HUES64 (cell line): Measurements from ENCODE around the gene CYB5R4. TPM values are rescaled to one million over a fixed set of nuclear protein-coding genes. Genes with fewer than 3 reads are reported as not detected.

ENCODE experiments used
- H3K27ac ChIP-seq: 2 replicates; pipeline ENCODE4 v1.7.0; 2013; ENCODE audit warnings: low read depth, low read length, inconsistent platforms
- H3K27me3 ChIP-seq: 2 replicates; pipeline ENCODE4 v1.6.1; 2013; ENCODE audit warnings: mild to moderate bottlenecking, low read length; ENCODE audit not compliant: insufficient read depth
- H3K36me3 ChIP-seq: 2 replicates; pipeline ENCODE4 v1.6.1; 2013; ENCODE audit warnings: mild to moderate bottlenecking, low read length; ENCODE audit not compliant: insufficient read depth
- H3K4me1 ChIP-seq: 2 replicates; pipeline ENCODE4 v1.6.1; 2013; ENCODE audit warnings: mild to moderate bottlenecking, low read length, moderate library complexity; ENCODE audit not compliant: insufficient read depth
- H3K4me3 ChIP-seq: 2 replicates; pipeline ENCODE4 v1.5.1; 2013; ENCODE audit warnings: mild to moderate bottlenecking, low read length, moderate library complexity
- H3K9ac ChIP-seq: 2 replicates; pipeline ENCODE4 v1.6.1; 2013; ENCODE audit warnings: mild to moderate bottlenecking, low read depth, low read length
- H3K9me3 ChIP-seq: 2 replicates; pipeline ENCODE4 v1.6.1; 2013; ENCODE audit warnings: low read depth, low read length; ENCODE audit not compliant: insufficient read depth
- WGBS: fragments of 150-250, 120-280 bp; methylation state at CpG from one replicate; pipeline ENCODE4 v1.1.7; 2013; ENCODE audit warnings: missing lambda C conversion rate; 5-methylcytosine and 5-hydroxymethylcytosine counted together
- polyA plus RNA-seq, 2 experiments: library from polyadenylated mRNA; stranded (reverse); fragments of 50-300 nt; gene quantifications; one replicate each; pipeline ENCODE4 v1.2.3, GENCODE V29; 2013

CYB5R4 gene, protein sequence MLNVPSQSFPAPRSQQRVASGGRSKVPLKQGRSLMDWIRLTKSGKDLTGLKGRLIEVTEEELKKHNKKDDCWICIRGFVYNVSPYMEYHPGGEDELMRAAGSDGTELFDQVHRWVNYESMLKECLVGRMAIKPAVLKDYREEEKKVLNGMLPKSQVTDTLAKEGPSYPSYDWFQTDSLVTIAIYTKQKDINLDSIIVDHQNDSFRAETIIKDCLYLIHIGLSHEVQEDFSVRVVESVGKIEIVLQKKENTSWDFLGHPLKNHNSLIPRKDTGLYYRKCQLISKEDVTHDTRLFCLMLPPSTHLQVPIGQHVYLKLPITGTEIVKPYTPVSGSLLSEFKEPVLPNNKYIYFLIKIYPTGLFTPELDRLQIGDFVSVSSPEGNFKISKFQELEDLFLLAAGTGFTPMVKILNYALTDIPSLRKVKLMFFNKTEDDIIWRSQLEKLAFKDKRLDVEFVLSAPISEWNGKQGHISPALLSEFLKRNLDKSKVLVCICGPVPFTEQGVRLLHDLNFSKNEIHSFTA
- 10.8 TPM for polyA plus RNA-seq (2013, experiment 1 of 2)
- 13.3 TPM for polyA plus RNA-seq (2013, experiment 2 of 2)

DNA sequence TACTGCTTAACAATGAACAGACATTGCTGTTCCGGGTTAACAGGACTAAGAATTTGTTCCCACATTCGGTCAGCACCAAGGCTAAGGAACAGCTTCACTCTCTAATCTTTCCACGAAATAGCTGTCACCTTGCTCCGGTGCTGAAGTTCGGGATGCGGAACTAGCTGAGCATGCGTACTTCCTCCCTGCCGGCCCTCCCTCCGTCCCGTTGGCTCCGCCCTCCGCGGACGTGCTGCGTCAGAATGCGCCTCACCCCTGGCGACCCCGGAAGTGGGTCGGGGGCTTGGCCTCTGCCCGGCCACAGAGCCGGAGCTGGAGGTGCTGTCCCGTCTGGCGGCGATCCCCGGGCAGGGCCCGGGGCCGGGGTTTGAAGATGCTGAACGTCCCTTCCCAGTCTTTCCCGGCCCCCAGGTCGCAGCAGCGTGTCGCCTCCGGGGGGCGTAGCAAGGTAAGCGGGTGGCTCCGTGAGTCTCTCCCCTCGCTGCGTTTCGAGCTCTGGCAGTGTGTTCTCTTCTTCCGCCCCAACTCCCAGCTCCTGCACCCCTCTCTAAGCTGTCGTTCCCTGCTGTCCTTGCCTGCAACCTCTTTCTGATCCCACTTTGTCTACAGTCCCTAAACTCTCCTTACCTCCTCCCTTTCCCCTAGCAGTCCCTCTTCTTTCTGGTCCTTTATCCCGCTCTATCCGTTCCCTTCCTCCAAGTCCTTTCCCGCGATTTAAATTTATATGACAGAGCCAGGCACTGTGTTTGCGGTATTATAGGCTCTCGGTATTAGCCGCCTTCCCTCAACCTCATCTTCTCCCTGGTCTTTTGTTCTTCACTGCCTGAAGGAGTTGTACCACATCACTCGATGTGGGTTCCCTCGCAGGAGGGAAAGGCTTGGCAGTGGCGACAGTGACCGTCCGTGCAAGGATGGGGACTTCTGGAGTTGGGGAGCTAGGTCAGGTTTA, at the start of gene CYB5R4:
Gene CYB5R4 (plus strand): TSS at position 280 of the 949 bp plus-strand sequence. CDS start 94 bp downstream, at position 374.
- peaks cover 7% of the 10 kb centered on the region for H3K36me3 ChIP-seq
- peak within 1 kb of the TSS; percentile 90 for H3K4me3 ChIP-seq
- no peaks in the 10 kb centered on the region for H3K9me3 ChIP-seq
- peak within 1 kb of the TSS; percentile 73 for H3K9ac ChIP-seq
- peaks cover 37% of the 10 kb centered on the region for H3K27me3 ChIP-seq
- H3K4me1 ChIP-seq: peaks cover 6% of the 10 kb centered on the region
- H3K27ac ChIP-seq: no peak within 1 kb of the TSS
- WGBS: under 1% methylated on average over 53 of the region's 53 CpGs

DNA sequence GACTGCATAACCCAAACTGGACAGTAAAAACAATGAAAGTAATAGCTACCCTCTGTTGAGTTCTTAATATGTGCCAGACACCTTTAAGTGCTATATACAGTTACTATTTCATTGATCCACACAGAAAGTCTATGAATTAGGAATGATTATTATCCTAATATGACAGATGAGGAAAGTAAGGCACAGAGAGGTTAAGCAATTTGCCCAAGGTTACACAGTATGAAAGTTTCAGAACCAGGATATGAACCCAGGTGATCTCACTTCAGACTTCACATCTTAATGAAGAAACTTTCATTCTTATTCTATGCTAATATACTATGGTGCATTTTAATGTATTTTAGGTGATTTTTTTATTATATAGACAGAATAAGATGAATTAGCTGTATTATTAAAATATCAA, 46.9 kb upstream of the CYB5R4 start:
- no peaks in the 10 kb centered on the region for H3K36me3 ChIP-seq
- no peak overlapping the region for H3K9ac ChIP-seq
- no peaks in the 10 kb centered on the region for H3K4me1 ChIP-seq
- H3K9me3 ChIP-seq: no peaks in the 10 kb centered on the region
- no peak overlapping the region for H3K4me3 ChIP-seq
- no peaks in the 10 kb centered on the region for H3K27me3 ChIP-seq
- no peak overlapping the region for H3K27ac ChIP-seq

DNA sequence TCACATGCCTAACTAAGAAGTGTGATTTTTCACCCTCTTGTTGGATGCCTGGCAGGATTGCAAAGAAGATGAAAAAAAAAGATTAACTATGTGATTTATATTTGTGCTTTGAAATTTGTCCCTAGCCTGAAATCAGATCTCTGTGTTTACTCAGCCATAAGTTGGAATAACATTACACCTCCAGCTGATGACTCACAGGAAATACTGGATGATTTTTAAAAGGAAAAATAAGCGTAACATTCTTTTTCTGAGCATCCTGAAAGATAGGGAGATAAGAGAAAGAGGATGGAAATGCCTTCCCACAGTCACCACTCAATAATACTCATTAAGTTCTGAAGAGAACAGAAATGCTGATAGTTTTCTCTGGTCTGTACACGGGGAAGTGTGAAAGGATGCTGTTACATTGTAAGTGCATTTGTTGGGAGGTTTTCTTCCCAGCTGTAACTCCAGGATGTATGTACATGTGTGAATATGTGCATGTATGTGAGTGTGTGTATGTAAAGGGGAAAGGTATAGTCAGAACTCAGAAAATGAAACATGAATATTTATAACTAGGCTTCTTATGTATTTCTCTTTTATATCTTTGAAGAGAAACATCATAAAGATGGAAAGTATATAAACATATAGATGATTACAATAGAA, 43.7 kb upstream of the CYB5R4 start:
- H3K9me3 ChIP-seq: no peaks in the 10 kb centered on the region
- no peaks in the 10 kb centered on the region for H3K4me1 ChIP-seq
- no peak overlapping the region for H3K9ac ChIP-seq
- no peaks in the 10 kb centered on the region for H3K27me3 ChIP-seq
- H3K27ac ChIP-seq: no peak overlapping the region
- no peak overlapping the region for H3K4me3 ChIP-seq
- 54% methylated on average over 1 of the region's 2 CpGs for WGBS
- H3K36me3 ChIP-seq: no peaks in the 10 kb centered on the region

DNA sequence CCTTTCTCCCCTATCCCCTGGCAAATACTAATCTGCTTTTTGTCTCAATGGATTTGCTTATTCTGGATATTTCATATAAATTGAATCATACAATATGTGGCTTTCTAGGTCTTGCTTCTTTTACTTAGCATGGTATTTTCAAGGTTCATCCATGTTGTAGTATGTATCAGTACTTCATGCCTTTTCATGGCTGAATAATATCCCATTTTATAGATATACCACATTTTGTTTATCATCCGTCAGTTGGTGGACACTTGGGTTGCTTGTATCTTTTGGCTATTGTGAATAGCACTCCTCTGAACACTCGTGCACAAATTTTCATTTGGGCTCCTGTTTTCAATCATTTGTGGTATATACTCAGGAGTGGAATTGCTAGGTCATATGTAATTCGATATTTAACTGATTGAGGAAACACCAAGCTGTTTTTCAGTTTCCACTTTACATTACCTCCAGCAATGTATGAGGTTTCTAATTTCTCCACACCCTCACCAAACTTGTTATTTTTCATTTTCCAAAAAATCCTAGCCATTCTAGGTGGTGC, 36.8 kb upstream of the CYB5R4 start:
- Histone ChIP-seq H3K9me3 (no peaks in the 10 kb centered on the region), H3K27ac (no peak overlapping the region), H3K27me3 (no peaks in the 10 kb centered on the region), H3K4me3 (no peak overlapping the region), H3K9ac (no peak overlapping the region), H3K36me3 (no peaks in the 10 kb centered on the region), H3K4me1 (peaks cover 12% of the 10 kb centered on the region; the same call in 1 of the 2 replicates)
- 93% methylated on average over 3 of the region's 3 CpGs for WGBS

DNA sequence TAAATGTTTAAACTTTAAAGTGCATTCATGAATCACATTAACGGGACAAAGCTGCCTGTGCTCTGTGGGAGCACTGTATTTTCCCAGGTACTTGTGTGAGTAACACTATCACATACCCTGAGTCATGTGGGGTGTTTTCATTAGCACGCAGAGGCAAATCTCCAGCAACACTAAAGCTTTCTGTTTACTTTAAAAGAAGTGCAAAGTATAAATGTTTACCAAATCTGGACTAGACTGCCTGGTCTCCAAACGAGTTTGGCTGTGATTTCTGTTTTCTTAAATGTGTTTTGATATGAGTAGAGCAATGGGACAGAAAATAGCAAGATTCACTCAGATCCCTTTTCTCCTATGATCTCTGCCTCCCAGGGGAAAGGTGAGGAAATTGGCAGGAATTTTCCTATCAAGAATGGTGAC, 35.1 kb upstream of the CYB5R4 start:
- Histone ChIP-seq H3K36me3 (no peaks in the 10 kb centered on the region), H3K9ac (no peak overlapping the region), H3K4me3 (no peak overlapping the region), H3K27ac (no peak overlapping the region), H3K4me1 (peaks cover 12% of the 10 kb centered on the region; the same call in 1 of the 2 replicates), H3K9me3 (no peaks in the 10 kb centered on the region), H3K27me3 (no peaks in the 10 kb centered on the region)
- 67% methylated on average over 3 of the region's 3 CpGs for WGBS

DNA sequence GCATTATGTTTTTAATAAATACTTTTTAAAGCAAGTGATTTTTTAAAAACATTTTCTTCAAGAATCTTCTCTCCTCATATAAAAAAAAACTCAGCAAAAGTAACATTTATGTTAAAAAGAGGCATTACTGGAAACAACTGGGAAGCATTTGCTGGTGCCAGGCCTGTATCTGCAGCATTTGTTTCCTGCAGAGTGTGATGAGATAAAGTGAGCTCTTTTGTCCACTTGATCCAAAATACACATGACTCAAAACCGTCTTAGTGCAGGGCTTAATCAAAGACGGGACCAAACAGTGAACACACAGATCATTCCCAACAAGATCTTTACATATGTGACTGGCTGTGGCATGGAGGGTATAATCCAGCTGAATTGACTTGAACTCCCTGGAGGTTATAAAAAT, 34.7 kb upstream of the CYB5R4 start:
- Histone ChIP-seq H3K27ac (no peak overlapping the region), H3K4me1 (peaks cover 12% of the 10 kb centered on the region; the same call in 1 of the 2 replicates), H3K27me3 (no peaks in the 10 kb centered on the region), H3K9ac (no peak overlapping the region), H3K4me3 (no peak overlapping the region), H3K9me3 (no peaks in the 10 kb centered on the region), H3K36me3 (no peaks in the 10 kb centered on the region)
- 92% methylated on average over 2 of the region's 2 CpGs for WGBS

DNA sequence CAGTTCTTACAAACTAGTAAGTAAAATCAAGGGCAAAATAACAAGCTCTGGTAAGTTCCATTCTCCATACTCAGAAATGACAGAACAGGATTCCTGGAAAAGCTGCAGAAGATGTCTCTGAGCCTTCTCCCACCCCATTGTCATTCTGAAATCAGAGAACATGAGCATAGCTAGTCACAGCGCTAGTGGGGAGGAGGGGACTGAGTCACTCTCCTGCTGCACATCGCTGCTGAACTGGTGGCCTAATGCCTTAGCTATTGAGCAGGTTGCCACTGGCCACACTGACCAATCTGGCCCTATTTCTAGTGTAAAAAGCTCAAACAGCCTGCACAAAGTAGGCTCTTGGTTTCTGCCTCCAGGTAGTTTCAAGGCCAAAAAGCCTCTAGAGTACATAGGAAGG, 32.4 kb upstream of the CYB5R4 start:
- Histone ChIP-seq H3K4me3 (no peak overlapping the region), H3K36me3 (no peaks in the 10 kb centered on the region), H3K9ac (no peak overlapping the region), H3K9me3 (0 out of 2 replicates have a peak, but pooled peaks cover 3% of the 10 kb centered on the region), H3K4me1 (peaks cover 9% of the 10 kb centered on the region; the same call in 1 of the 2 replicates), H3K27ac (no peak overlapping the region), H3K27me3 (no peaks in the 10 kb centered on the region)
- WGBS: 27% methylated on average over 2 of the region's 2 CpGs

DNA sequence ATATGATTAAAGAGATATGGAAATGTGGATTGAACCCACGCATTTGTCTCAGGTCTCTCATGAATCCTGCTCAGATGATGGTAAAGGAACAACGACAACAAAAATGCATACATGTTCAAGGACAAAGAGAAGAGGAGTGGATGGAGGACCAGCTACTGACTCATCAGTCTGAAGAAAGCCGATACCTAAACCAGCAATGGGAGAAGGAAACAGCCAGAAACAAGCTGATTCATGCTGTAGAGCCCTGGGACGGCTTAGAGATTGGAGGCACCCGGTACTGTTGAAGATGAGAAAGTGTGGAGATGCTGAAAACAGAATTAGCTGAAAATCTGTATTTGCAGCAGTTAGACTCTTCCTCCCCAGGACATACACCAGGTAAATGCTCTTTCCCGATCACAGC, 20.8 kb upstream of the CYB5R4 start:
- no peaks in the 10 kb centered on the region for H3K27me3 ChIP-seq
- H3K4me3 ChIP-seq: no peak overlapping the region
- no peaks in the 10 kb centered on the region for H3K36me3 ChIP-seq
- no peak overlapping the region for H3K9ac ChIP-seq
- H3K4me1 ChIP-seq: no peaks in the 10 kb centered on the region
- 87% methylated on average over 6 of the region's 6 CpGs for WGBS
- peaks cover 11% of the 10 kb centered on the region for H3K9me3 ChIP-seq
- H3K27ac ChIP-seq: no peak overlapping the region

DNA sequence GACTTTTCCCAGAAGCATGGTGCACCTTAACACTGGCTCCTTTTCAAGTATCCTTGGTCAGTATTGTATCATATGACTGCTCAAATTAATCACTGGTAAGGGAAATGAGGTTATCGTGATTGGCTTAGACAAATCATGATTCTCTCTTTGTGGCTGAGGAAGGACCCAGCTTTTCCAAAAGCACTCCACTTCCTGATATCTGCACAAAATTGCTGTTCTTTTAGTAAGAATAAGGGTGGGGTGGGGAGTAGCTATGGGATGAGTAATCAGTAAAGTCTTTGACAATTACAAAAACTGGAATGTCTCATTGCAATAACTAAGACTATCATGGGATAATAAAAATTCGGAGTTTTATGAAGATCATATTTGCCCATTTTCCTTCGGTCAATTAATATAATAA, 15.3 kb upstream of the CYB5R4 start:
- Histone ChIP-seq H3K27me3 (no peaks in the 10 kb centered on the region), H3K9ac (no peak overlapping the region), H3K9me3 (peaks cover 5% of the 10 kb centered on the region; the same call in 1 of the 2 replicates), H3K36me3 (no peaks in the 10 kb centered on the region), H3K27ac (no peak overlapping the region), H3K4me1 (no peaks in the 10 kb centered on the region), H3K4me3 (no peak overlapping the region)
- WGBS: 97% methylated on average over 3 of the region's 3 CpGs

DNA sequence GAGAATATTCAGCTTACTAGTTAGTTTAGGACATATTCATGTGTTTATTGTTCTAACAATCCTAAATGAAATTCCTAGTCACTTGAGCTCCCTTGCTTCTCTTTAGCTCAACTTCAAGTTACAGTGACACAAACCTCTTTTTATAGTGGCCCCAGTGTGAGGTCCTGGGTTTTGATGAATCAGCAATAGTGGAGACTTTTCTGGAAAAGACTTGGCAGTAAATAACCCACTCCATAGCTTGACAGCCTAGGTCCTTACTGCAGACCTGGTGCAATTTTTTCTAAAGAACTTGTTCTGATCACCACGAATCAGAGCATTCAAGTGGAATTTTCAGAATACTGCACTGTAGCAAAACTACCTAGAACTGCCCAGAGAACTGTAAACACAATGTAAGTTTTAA, 13.2 kb upstream of the CYB5R4 start:
- Histone ChIP-seq H3K27ac (no peak overlapping the region), H3K9ac (no peak overlapping the region), H3K4me1 (no peaks in the 10 kb centered on the region), H3K9me3 (peaks cover 3% of the 10 kb centered on the region; the same call in 1 of the 2 replicates), H3K27me3 (peaks cover 8% of the 10 kb centered on the region; the same call in 1 of the 2 replicates), H3K36me3 (no peaks in the 10 kb centered on the region), H3K4me3 (no peak overlapping the region)
- 81% methylated on average over 1 of the region's 1 CpG for WGBS
